ENCODE measurements around the gene EVPL.

Gene EVPL

GRCh38 chr17:76005263-76006149, 21.6 kb downstream of the EVPL start:
- no peak for TF ChIP-seq FOXP2 (optimal IDR thresholded peaks at IDR 0.05; ENCODE audit: borderline replicate concordance, extremely low read depth, extremely low read length, insufficient read depth)
- no peak for TF ChIP-seq REST (IDR thresholded peaks at IDR 0.05; ENCODE audit: insufficient read depth in 1 of 2, low read depth in 2 of 2, low read length in 2 of 2)

DNA sequence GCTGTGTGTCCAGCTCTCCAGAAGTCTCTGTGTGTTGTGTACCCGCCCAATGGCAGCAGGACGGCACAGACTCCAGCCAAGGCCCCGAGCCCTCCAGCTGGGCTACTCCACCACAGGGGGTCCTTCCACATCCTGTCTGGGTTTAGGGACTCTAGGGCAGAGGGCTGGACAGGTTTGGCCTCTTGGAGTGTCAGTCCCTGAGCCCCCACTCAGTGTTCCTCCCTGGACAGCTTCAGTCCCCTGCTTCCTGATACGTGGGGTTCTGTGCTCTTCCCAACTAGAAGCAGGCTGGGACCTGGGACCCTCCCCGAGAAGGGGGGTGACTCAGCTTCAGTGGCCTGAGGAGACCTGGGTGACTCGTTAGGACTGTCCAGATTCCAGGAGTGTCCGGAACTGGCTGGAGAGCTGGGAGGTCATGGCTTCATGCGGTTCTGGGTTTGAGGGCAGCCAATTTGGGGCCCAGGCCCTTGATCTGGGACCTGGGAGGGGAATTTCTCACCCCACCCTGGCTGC, 22.3 kb downstream of the EVPL start:
- no peak for TF ChIP-seq POLR2AphosphoS5 (IDR thresholded peaks at IDR 0.05; ENCODE audit: low read depth, low read length)

DNA sequence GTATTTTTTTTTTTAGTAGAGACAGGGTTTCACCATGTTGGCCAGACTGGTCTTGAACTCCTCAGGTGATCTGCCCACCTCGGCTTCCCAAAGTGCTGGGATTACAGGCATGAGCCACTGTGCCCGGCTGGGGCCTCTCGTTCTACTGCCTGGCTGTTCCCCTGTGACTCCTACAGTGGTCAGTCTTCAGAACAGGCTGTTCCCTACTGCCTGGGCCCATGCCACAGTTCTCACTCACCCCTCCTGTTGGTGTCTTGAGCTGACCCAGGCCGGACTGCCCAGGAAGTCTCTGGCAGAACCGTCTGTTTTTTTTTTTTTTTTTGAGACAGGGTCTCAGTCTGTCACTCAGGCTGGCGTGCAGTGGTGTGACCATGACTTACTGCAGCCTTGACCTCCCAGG, 23.2 kb downstream of the EVPL start:
- TF ChIP-seq FOXP2 (optimal IDR thresholded peaks at IDR 0.05; ENCODE audit: borderline replicate concordance, extremely low read depth, extremely low read length, insufficient read depth), result no peak
- TF ChIP-seq POLR2AphosphoS5 (IDR thresholded peaks at IDR 0.05; ENCODE audit: low read depth, low read length), result no peak
- no peak for TF ChIP-seq TAF1 (IDR thresholded peaks at IDR 0.05; ENCODE audit: borderline replicate concordance, insufficient read depth, low read length)
- TF ChIP-seq REST (IDR thresholded peaks at IDR 0.05; ENCODE audit: insufficient read depth in 1 of 2, low read depth in 2 of 2, low read length in 2 of 2), result no peak

DNA sequence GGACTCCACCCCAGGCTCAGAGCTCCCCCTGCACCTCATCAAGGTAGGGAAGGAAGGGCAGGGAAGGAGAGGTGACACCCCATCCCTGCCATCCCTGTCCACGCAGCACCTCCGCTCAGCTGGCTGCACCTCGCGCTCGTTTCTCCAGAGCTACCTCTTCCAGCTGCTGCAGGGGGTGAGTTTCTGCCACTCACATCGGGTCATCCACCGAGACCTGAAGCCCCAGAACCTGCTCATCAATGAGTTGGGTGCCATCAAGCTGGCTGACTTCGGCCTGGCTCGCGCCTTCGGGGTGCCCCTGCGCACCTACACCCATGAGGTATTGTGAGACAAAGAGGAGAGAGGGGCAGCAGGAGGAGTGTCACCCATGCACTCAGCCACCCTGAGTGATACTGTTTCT, 25.0 kb downstream of the EVPL start:
- no peak for TF ChIP-seq FOXP2 (optimal IDR thresholded peaks at IDR 0.05; ENCODE audit: borderline replicate concordance, extremely low read depth, extremely low read length, insufficient read depth)

DNA sequence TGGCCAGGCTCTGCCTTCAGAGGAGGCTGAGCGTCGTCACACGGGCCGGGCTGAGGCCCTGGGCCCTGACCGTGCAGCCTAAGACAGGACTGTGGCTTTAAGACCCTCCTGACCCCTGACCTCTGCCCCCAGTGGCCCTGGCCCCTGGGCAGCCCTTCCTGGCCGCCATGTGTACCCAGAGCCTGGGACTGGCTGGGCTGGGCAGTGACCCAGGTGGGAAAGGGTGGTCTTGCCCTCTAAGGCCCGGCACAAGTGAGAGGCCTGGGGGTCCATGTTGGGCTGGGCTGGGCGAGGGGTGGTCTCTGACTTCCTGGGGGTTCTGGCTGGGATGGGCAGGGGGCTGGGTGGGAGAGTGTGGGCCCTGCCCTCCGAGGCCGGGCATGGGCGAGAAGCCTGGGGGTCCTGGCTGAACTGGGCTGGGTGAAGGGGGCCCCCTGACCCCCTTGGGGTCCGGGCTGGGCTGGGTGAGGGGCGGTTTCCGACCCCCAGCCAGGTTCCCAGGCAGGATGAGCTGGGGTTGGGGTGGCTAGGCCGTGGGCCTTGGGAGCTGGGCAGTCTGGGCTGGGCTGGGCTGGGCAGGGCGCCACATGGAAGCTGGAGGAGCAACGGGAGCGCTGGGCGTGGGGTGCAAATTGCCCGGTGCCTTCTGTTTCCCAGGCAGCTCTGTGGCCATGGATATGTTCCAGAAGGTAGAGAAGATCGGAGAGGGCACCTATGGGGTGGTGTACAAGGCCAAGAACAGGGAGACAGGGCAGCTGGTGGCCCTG, 26.2 kb downstream of the EVPL start, which contains the start of gene CDK3:
Gene CDK3 (plus strand): TSS at position 101 of the 767 bp plus-strand sequence. CDS start 571 bp downstream, at position 672.
- TF ChIP-seq POLR2AphosphoS5 (IDR thresholded peaks at IDR 0.05; ENCODE audit: low read depth, low read length) (no peak), TAF1 (IDR thresholded peaks at IDR 0.05; ENCODE audit: borderline replicate concordance, insufficient read depth, low read length) (no peak), REST (IDR thresholded peaks at IDR 0.05; ENCODE audit: insufficient read depth in 1 of 2, low read depth in 2 of 2, low read length in 2 of 2) (no peak), SIN3A (IDR thresholded peaks at IDR 0.05; ENCODE audit: borderline replicate concordance, insufficient read depth, low read length) (no peak), FOXP2 (optimal IDR thresholded peaks at IDR 0.05; ENCODE audit: borderline replicate concordance, extremely low read depth, extremely low read length, insufficient read depth) (no peak)
